ENCODE measurements around the gene NTM. TPM values are rescaled to one million over a fixed set of nuclear protein-coding genes. Genes with fewer than 3 reads are reported as not detected.

NTM gene
- total RNA-seq, 4 donors from 2014 or later = 0.40 to 3.1 (median 2.1) TPM; not detected in 1

DNA sequence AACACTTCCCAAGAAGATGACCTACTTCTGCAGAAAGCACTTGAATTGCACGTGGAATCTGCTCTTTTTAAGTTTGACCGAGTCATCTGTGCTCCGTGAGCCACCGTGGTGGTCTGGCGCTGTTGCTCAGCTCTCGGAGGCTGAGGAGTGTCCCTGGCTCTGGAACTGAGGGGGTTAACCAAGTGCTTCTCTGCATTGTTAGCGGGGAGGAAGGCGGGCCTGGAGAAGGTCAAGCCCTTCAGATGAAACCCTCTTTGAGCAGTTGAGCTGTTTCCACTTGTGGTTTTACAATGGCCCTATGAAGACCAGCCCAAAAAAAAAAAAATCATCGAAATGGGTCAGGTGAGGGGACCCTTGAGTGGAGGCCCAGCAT lies 286.4 kb downstream of the NTM start:
- H3K9me3 ChIP-seq = no peaks in the 10 kb centered on the region
- no peak for DNase-seq
- intact Hi-C loops (cut with DNase I; ENCODE audit: low total_unique reads) = no loop called here
- no peaks in the 10 kb centered on the region for H3K27me3 ChIP-seq
- no peak overlapping the region for H3K27ac ChIP-seq
- TF ChIP-seq POLR2A (IDR thresholded peaks at IDR 0.05) = no peak
- TF ChIP-seq, protein P1, sequence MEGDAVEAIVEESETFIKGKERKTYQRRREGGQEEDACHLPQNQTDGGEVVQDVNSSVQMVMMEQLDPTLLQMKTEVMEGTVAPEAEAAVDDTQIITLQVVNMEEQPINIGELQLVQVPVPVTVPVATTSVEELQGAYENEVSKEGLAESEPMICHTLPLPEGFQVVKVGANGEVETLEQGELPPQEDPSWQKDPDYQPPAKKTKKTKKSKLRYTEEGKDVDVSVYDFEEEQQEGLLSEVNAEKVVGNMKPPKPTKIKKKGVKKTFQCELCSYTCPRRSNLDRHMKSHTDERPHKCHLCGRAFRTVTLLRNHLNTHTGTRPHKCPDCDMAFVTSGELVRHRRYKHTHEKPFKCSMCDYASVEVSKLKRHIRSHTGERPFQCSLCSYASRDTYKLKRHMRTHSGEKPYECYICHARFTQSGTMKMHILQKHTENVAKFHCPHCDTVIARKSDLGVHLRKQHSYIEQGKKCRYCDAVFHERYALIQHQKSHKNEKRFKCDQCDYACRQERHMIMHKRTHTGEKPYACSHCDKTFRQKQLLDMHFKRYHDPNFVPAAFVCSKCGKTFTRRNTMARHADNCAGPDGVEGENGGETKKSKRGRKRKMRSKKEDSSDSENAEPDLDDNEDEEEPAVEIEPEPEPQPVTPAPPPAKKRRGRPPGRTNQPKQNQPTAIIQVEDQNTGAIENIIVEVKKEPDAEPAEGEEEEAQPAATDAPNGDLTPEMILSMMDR (IDR thresholded peaks at IDR 0.05) = no peak
- TF ChIP-seq EP300 (IDR thresholded peaks at IDR 0.05; ENCODE audit: low read depth) = no peak
- no peak for TF ChIP-seq POLR2AphosphoS5 (IDR thresholded peaks at IDR 0.05)
- in situ Hi-C loops (cut with MboI; ENCODE audit: low pct_ligation_motif_present in 1 of 4, low pct_unique_long_range_greater_than_20kb in 1 of 4, low sequenced_read_pairs in 3 of 4) = loop anchor here in 2 of 4 donors (25.0 kb wide), 1 partner anchor 595 kb away; no protein-coding TSS in a partner anchor
- H3K36me3 ChIP-seq = no peaks in the 10 kb centered on the region
- no peaks in the 10 kb centered on the region for H3K4me1 ChIP-seq
- no peak overlapping the region for H3K4me3 ChIP-seq
- 50 to 58% methylated on average over 3 to 9 of the region's 9 CpGs for WGBS, 2 donors (ENCODE audit: low coverage in 1 of 2)

DNA sequence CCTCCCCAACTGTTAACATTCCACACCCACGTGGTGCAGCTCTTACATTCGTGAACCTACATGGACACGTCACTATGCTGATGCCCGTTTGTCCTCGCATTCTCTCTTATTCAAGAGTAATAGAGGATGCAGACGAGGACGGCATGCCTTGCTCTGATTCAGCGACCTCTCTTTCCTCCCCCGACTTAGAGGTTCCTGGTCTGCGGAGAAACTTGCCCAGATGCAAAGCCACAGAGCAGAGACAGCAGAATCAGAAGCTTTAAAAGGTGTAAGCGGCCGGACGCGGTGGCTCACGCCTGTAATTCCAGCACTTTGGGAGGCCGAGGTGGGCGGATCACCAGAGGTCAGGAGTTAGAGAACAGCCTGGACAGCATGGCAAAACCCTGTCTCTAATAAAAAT lies 288.0 kb downstream of the NTM start:
- Histone ChIP-seq H3K9me3 (no peaks in the 10 kb centered on the region), H3K27ac (no peak overlapping the region), H3K4me1 (no peaks in the 10 kb centered on the region), H3K4me3 (no peak overlapping the region), H3K36me3 (no peaks in the 10 kb centered on the region), H3K27me3 (no peaks in the 10 kb centered on the region)
- in situ Hi-C loops (cut with MboI; ENCODE audit: low pct_ligation_motif_present in 1 of 4, low pct_unique_long_range_greater_than_20kb in 1 of 4, low sequenced_read_pairs in 3 of 4) = loop anchor here in 2 of 4 donors (25.0 kb wide), 1 partner anchor 596 kb away; no protein-coding TSS in a partner anchor
- no peak for TF ChIP-seq POLR2A (IDR thresholded peaks at IDR 0.05)
- TF ChIP-seq EP300 (IDR thresholded peaks at IDR 0.05; ENCODE audit: low read depth) = no peak
- TF ChIP-seq, protein P1 (IDR thresholded peaks at IDR 0.05) = no peak
- no peak for TF ChIP-seq POLR2AphosphoS5 (IDR thresholded peaks at IDR 0.05)
- 34 to 82% methylated on average over 2 to 17 of the region's 17 CpGs for WGBS, 2 donors (ENCODE audit: low coverage in 1 of 2)
- intact Hi-C loops (cut with DNase I; ENCODE audit: low total_unique reads) = no loop called here
- DNase-seq = no peak

DNA sequence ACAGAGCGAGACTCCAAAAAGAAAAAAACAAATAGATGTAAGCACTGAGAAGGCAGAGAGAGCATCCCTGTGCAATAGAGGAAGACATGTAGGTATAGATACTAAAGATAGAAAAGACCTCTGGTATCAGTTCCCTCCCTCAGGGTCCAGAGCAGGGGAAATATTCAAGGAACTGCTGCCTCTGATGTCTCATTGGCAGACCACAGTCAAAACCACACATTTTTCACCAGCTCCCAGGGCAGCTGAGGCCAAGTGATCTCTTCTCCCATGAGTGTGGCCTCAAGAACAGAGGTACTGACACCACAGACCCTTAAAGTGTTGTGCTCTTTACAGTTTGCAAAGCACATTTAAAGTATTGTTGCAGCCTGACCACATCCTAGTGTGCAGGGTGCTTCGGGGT lies 288.5 kb downstream of the NTM start:
- no peak overlapping the region for H3K4me3 ChIP-seq
- no peak for TF ChIP-seq EP300 (IDR thresholded peaks at IDR 0.05; ENCODE audit: low read depth)
- TF ChIP-seq POLR2AphosphoS5 (IDR thresholded peaks at IDR 0.05) = no peak
- TF ChIP-seq, protein P1 (IDR thresholded peaks at IDR 0.05) = no peak
- no peaks in the 10 kb centered on the region for H3K4me1 ChIP-seq
- H3K36me3 ChIP-seq = no peaks in the 10 kb centered on the region
- intact Hi-C loops (cut with DNase I; ENCODE audit: low total_unique reads) = no loop called here
- no peaks in the 10 kb centered on the region for H3K9me3 ChIP-seq
- no peak overlapping the region for H3K27ac ChIP-seq
- H3K27me3 ChIP-seq = no peaks in the 10 kb centered on the region
- 74 to 82% methylated on average over 1 to 2 of the region's 2 CpGs for WGBS, 2 donors (ENCODE audit: low coverage in 1 of 2)
- DNase-seq = no peak
- in situ Hi-C loops (cut with MboI; ENCODE audit: low pct_ligation_motif_present in 1 of 4, low pct_unique_long_range_greater_than_20kb in 1 of 4, low sequenced_read_pairs in 3 of 4) = loop anchor here in 2 of 4 donors (25.0 kb wide), 1 partner anchor 597 kb away; no protein-coding TSS in a partner anchor

DNA sequence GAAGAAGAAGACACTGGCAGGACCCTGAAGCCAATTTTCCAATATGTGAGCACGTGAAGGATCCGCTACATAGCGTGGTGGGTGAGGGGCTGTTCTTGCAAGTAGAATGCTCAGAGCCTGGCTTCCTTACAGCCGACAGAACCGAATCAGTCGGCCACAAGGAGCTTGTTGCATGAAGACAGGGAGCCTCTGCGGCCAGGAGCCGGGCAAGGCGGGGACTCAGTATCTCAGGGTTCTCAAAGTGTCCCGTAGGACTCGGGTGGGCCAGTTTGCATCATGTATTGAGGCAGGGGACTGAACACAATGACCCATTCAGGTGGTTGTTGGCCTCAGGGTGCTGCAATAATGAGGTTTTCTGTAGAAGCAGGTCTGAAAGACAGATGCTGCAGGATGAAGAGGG lies 289.5 kb downstream of the NTM start:
- TF ChIP-seq, protein P1 (IDR thresholded peaks at IDR 0.05) = no peak
- TF ChIP-seq EP300 (IDR thresholded peaks at IDR 0.05; ENCODE audit: low read depth) (no peak), POLR2AphosphoS5 (IDR thresholded peaks at IDR 0.05) (no peak), POLR2A (IDR thresholded peaks at IDR 0.05) (no peak)
- Histone ChIP-seq H3K9me3 (no peaks in the 10 kb centered on the region), H3K4me3 (no peak overlapping the region), H3K27me3 (no peaks in the 10 kb centered on the region), H3K4me1 (no peaks in the 10 kb centered on the region), H3K36me3 (no peaks in the 10 kb centered on the region), H3K27ac (no peak overlapping the region)
- DNase-seq = no peak
- intact Hi-C loops (cut with DNase I; ENCODE audit: low total_unique reads) (no loop called here), in situ Hi-C loops (cut with MboI; ENCODE audit: low pct_ligation_motif_present in 1 of 4, low pct_unique_long_range_greater_than_20kb in 1 of 4, low sequenced_read_pairs in 3 of 4) (loop anchor here in 2 of 4 donors (25.0 kb wide), 1 partner anchor 598 kb away; no protein-coding TSS in a partner anchor)
- WGBS, 2 donors (ENCODE audit: low coverage in 1 of 2) = 90% methylated on average over 11 of the region's 11 CpGs; no CpG with 5 or more reads in 1 of the 2 donors

All from transverse colon (tissue), 4 donors.